OCI-M2 (cell line): Measurements from ENCODE around the gene GKAP1.
"Not testable (repeated sequence)": the region's sequence is repeated elsewhere in the genome, so short reads cannot be mapped to it uniquely, and the experiment has no call there.

ENCODE experiments used
- DNase-seq: peaks from one replicate; lab custom pipeline; 2025; ENCODE audit not compliant: unreplicated experiment; lab: John Stamatoyannopoulos, UW

GKAP1 gene

DNA sequence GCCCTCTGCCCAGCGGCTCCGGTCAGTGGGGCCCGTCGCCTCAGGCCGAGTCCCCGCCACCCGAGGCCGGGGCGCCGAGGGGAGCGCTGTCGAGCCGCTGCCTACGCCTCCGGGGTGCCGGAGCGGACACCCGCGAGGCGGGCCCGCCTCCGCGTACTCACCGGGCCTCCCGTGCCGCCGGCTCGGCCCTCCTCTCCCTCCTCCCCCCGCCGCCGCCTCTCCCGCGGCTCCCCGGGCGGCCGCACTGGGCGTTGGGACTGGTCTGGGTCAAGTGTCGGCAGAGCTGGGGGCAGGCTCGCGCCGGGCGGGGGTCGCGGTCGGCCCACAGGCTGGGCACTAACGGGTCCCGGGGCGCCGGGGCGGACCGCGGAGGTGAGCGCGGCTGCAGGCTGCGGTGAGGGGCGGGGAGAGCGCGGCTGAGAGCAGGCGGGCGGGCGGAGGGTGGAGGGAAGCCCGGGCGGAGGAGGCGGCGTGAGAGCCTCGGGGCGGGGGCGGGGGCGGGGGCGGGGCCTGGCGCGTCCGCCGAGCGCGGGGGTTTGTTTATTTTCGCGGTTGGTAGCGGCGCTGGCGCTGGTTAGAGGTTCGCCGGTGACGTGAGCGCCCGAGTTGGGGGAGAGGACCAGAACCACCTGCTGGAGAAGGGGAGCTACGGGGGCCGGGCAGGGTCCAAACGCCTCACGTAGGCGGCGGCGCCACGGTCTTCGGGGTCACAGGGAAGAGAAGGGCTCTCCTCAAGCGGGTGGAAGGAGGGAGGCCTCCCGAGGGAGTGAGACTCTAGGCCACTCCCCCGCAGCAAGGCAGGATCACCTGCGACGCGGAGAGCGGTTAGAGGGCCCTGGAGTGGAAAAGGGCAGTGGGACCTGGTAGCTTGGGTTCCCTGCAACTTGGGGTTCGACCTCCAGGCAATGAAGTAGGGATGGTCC, at the start of gene GKAP1:
Gene GKAP1, minus strand, starts transcription at position 414 of the 923 bp plus-strand sequence. CDS start 11,252 bp downstream, outside the sequence.
- DNase-seq, result not testable (repeated sequence)

- not testable (repeated sequence) for DNase-seq
Observed at GRCh38 chr9:83849895-83850294, 32.3 kb upstream of the GKAP1 start.

- not testable (repeated sequence) for DNase-seq
Observed at GRCh38 chr9:83837070-83837643, 19.6 kb upstream of the GKAP1 start.

DNA sequence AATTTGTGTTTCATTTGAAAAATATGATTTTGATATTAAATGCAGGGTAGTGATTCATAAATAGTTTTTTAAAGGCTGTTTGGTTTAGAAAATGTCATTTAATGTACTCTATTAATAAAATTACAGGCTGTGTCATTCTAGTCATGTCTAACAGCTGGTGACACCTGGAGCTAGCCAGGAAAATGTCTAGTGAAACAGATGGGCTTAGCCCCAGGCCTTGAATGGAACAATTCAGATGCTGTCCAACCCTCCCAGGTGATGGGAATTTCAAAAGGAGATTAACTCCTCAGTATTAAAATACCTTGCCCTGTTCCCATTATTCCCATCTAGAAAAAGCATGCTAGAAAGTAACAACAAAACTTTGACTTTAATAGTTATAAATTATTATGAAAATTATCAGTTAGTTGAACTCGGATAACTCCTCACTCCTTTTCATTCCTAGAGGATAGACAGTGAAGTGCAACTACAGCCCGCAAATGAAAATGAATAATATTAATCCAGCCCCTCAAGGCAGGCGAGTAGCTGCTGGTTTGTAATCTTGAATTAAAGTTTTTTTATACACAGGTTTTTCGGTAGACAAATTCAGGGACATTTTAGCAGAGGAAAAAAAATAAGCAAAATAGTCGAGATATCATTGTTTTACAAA, 13.0 kb upstream of the GKAP1 start:
- DNase-seq, result not testable (repeated sequence)

- not testable (repeated sequence) for DNase-seq
Observed at GRCh38 chr9:83824986-83825623, 7.5 kb upstream of the GKAP1 start.

DNA sequence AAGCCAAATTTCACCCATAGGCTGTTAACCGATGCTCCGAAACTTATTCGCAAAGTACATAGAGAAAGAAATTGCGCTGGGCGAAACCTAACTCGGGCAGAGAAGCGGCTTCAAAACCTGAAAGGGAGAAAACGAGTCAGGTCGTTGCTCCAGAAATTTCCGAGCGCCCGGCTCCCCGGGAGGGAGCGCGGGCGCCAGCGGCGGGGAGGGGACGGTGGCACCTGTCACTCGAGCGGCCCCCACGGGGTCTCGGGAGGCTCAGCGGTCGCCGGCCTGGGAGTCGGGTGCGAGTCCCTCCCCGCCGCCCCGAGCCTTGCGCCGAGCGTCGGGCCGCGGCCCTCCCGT, 586 bp downstream of the GKAP1 start:
- DNase-seq, result not testable (repeated sequence)

DNA sequence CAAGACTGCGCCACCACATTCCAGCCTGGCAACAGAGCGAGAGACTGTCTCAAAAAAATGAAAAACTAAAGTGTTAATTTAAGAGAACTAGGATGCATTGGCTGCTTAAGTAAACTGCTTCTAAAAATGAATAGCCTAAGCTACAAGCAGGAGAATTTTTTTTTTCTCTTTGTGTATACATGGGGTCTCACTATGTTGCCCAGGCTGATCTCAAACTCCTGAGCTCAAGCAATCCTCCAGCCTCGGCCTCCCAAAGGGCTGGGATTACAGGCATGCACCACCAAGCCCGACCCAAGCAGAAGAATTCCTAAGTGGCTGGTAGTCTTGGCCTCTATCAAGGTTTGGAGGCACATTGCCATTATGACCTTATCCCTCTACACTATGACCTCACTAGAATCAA, 2.4 kb downstream of the GKAP1 start:
- DNase-seq, result not testable (repeated sequence)

DNA sequence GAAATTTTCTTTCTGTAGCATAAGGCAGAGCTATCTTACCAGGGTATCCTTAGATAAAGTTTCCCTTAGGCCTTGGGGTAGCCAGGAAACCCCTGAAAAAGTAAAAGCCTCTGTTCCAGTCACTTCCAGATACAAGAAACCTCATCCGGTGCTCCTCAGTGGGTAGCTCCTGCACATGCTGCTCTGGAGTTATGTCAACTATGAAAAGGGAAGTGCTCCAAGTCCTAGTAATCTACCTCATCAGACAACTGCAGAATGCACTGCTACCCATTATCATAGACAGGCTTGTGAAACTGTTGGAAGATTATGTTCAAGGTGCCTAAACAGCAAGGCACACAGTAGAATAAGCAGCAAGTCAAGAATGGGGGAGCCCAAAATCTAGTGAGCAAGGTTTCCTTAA, 8.4 kb downstream of the GKAP1 start:
- not testable (repeated sequence) for DNase-seq

DNA sequence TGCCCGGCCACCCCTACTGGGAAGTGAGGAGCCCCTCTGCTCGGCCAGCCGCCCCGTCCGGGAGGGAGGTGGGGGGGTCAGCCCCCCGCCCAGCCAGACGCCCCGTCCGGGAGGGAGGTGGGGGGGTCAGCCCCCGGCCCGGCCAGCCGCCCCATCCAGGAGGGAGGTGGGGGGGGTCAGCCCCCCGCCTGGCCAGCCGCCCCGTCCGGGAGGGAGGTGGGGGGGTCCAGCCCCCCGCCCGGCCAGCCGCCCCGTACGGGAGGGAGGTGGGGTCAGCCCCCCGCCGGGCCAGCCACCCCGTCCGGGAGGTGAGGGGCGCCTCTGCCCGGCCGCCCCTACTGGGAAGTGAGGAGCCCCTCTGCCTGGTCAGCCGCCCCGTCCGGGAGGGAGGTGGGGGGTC, 13.1 kb downstream of the GKAP1 start:
- not testable (repeated sequence) for DNase-seq

DNA sequence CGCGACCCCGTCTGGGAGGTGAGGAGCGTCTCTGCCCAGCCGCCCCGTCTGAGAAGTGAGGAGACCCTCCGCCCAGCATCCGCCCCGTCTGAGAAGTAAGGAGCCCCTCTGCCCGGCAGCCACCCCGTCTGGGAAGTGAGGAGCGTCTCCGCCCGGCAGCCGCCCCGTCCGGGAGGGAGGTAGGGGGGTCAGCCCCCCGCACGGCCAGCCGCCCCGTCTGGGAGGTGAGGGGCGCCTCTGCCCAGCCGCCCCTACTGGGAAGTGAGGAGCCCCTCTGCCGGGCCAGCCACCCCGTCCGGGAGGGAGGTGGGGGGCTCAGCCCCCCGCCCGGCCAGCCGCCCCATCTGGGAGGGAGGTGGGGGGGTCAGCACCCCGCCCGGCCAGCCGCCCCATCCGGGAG, 13.6 kb downstream of the GKAP1 start:
- DNase-seq, result not testable (repeated sequence)

GRCh38 chr9:83800236-83801033, 17.1 kb downstream of the GKAP1 start:
- no peak for DNase-seq

GRCh38 chr9:83794051-83794450, 23.5 kb downstream of the GKAP1 start:
- no peak for DNase-seq

- no peak for DNase-seq
Observed at GRCh38 chr9:83792746-83793145, 24.8 kb downstream of the GKAP1 start.

DNA sequence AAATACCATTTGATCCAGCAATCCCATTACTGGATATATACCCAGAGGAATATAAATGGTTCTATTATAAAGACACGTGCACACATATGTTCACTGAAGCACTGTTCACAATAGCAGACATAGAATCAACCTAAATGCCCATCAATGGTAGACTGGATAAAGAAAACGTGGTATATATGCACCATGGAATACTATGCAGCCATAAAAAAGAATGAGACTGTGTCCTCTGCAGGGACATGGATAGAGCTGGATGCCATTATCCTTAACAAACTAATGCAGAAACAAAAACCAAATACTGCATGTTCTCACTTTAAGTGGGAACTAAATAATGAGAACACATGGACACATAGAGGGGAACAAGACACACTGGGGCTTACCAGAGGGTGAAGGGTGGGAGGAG, 39.4 kb downstream of the GKAP1 start:
- DNase-seq, result no peak

- no peak for DNase-seq
Observed at GRCh38 chr9:83775932-83776331, 41.6 kb downstream of the GKAP1 start.

DNA sequence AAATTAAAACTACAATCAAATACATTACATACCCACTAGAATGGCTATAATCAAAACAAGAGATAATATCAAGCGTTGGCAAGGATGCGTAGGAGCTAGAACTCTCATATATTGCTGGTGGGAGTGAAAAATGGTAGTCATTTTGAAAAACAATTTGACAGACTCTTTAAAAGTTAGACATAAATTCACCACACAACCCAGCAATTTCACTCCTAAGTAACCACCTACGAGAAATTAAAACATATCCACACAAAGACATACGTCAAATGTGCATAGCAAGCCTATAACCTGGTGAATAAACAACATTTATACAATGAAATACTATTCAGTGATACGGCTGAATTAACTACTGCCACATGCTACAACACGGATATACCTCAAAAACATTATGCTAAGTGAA, 44.7 kb downstream of the GKAP1 start:
- no peak for DNase-seq

- DNase-seq, result no peak
Observed at GRCh38 chr9:83765376-83765775, 52.2 kb downstream of the GKAP1 start.

DNA sequence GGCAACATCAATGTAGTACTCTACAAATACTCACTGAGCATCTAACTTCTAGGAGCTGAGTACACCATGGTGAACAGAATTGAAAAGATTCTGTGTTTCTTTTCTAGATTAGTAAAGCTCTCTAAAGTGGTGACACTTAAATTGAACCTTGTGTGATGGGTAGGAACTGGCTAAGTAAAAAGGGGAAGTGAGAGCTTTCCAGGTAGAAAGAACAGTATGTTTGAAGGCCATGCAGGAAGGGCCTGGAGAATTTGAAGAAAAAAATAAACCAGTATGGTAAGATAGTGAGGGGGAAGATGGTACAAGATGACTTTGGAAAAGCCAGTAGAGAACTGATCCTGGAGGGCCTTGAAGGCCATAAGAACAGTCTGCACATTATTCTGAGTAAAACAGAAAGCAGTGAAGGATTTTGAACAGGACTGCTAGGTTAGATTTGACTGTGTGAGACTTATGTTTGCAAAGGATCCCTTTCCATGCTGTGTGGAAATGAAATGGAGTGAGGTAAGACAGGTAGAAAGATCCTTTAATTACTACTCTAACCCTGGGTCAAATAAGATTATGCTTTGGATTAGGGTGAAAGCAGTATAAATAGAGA, 63.1 kb downstream of the GKAP1 start:
- no peak for DNase-seq

DNA sequence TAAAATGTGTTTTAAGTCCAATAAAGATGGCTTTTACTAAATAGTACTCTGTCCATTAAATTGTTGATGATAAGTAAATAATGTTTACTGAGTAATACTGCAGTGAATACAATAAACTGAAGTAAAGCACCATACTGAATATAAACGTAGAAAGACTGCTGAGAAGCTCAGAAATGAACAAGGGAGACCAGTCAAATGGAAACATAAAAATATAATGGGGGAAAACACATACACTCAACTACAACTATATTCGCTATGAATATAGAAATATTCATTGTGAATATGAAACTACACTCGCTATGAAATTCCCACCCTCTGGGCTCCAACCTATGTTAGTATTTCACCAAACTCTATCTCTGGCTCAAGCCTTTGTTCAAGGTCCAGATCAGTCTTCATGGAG, 67.9 kb downstream of the GKAP1 start:
- no peak for DNase-seq

DNA sequence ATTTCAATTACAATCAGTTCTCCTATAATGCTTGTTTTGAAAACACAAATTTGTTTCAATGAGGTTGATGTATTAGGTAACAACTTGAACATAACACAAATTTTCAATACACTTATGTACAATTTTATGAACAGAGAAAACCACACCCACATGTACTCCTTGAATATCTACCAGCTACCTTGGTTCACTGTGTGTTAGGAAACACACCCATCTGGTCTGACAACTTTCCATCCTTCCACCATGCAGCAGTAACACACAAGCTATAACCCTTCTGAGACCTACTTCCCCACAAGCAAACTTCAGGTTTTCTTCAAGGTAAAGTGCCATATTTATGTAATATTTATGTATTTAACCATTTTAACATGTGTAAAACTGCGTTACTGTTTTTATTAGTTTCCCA, 73.4 kb downstream of the GKAP1 start:
- no peak for DNase-seq
